AG09309 (cell line): Measurements from ENCODE around the gene FLVCR1.
"Not testable (repeated sequence)": the region's sequence is repeated elsewhere in the genome, so short reads cannot be mapped to it uniquely, and the experiment has no call there.

Experiments used
- DNase-seq: peaks from one replicate; pipeline ENCODE4 v3.0.0-alpha.2; 2010; ENCODE audit warnings: low read depth
- H3K4me3 ChIP-seq: 2 replicates; pipeline ENCODE4 v1.5.1; 2011; ENCODE audit warnings: mild to moderate bottlenecking, low read depth, low read length, moderate library complexity; ENCODE audit not compliant: control insufficient read depth
- CTCF ChIP-seq: IDR thresholded peaks from 2 replicates; pipeline ENCODE4 v1.5.1; 2011; ENCODE audit warnings: mild to moderate bottlenecking, low read depth, low read length, inconsistent platforms; ENCODE audit not compliant: insufficient read depth, control insufficient read depth; ENCODE audit errors: missing control alignments

The FLVCR1 gene

GRCh38 chr1:212824201-212824600 lies 33.9 kb upstream of the FLVCR1 start:
- no peak overlapping the region for H3K4me3 ChIP-seq
- no peak for DNase-seq
- TF ChIP-seq CTCF, result no peak

DNA sequence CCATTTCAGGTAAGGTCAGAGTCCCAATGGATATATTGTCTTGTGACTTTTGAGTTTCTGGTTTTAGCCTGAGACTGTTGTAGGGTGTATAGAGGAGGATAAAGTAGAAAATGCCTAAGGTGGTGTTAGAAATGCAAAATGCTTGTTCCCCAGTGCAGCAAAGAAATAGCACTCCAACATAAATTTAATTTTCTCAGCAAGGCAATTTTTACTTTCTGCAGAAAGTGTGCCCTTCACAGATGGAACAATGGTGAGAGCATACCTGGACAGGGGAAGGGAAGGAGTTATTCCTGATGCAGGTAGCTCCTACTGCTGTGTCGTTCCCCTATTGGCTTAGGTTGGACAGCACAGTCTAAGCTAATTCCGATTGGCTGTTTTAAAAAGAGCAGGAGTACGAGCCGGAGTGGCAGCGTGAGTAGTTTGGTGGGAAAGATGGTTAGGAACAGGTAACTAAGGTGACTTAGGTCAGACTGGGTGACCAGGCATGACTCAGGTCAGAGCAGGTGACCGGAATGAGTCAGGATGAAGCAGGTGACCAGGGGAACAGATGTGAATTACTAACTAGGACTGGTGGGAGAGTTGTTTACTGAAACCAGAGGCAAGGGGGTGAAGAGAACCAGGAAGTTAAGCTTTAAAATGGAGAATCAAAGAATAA lies 32.1 kb upstream of the FLVCR1 start:
- TF ChIP-seq CTCF, result no peak
- no peak for DNase-seq
- H3K4me3 ChIP-seq, result no peak overlapping the region

DNA sequence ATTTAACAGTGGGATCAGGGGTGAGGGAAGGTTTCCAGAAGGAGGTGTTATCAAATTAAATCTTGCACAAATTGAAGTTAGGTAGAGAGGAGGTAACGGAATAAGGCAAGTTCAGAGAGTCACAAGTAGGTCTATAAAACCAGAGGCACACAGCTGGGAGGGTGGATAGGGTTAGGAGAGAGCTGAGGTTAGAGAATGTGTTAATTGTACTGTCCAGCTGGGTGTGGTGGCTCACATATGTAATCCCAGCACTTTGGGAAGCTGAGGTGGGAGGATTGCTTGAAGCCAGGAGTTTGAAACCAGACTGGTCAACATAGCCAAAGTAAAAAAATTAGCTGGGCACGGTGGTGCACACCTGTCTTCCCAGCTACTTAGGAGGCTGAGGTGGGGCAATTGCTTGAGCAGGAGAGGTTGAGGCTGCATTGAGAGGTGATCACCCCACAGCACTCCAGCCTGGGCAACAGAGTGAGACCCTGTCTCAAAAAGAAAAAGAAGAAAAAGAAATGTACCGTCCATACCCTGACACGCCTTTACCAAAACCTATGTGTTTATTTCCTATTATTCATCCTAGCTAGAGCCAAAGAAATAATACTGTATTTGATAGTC lies 30.8 kb upstream of the FLVCR1 start:
- no peak for DNase-seq
- TF ChIP-seq CTCF, result no peak
- no peak overlapping the region for H3K4me3 ChIP-seq

- H3K4me3 ChIP-seq, result no peak overlapping the region
- no peak for DNase-seq
- TF ChIP-seq CTCF, result no peak
Observed at GRCh38 chr1:212827831-212828278, 30.2 kb upstream of the FLVCR1 start.

DNA sequence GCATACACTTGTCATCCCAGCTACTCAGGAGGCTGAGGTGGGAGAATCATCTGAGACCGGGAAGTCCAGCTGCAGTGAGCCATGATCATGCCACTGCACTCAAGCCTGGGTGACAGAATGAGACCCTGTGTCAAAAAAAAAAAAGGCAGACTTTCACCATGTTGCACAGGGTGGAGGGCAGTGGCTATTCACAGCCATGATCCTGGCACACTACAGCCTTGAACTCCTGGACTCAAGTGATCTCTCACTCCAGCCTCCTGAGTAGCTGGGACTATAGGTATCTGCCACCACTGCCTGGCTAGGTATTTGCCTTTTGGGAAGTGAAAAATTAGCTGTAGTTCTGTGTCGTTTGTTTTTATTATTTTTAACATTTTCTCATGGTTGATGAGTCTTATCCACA lies 29.7 kb upstream of the FLVCR1 start:
- no peak for TF ChIP-seq CTCF
- H3K4me3 ChIP-seq, result no peak overlapping the region
- no peak for DNase-seq

DNA sequence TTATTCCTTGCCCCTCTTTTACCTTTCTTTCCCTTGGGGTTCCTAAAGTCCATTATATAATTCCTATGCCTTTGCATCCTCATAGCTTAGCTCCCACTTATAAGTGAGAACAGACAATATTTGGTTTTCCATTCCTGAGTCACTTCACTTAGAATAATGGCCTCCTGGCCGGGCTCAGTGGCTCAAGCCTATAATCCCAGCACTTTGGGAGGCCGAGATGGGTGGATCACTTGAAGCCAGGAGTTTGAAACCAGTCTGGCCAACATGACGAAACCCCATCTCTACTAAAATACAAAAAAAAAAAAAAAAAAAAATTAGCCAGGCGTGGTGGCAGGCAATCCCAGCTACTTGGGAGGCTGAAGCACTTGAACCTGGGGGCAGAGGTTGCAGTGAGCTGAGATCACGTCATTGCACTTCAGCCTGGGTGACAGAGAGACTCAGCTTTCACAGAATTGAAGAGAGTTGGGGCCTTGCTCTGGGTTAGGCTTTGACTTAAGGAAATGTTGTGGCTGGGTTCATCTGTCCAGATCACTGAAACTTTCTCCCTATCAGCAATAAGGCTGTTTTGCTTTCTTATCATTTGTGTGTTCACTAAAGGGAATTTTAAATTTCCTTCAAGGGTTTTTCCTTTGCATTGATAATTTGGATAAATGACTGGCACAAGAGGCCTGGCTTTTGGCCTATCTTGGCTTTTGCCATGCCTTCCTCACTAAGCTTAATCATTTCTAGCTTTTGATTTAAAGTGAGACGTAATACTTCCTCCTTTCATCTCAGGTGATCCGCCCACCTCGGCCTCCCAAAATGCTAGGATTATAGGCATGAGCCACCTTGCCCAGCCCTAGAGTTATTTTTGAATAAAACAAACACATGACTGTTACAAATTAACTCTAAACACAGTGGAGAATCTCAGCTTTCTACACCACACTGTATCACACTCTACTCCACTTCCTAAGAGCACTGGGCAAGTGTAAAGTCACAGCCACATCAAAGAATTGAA lies 24.6 kb upstream of the FLVCR1 start:
- DNase-seq, result not testable (repeated sequence)

More for the DNA sequence above, 24.6 kb upstream of the FLVCR1 start:
- H3K4me3 ChIP-seq, result not testable (repeated sequence)
